HuH-7.5 (cell line): ENCODE measurements around the gene MORN5.

ENCODE experiments used
- DNase-seq: peaks from one replicate; pipeline ENCODE4 v3.0.0; 2011; ENCODE audit warnings: low spot score

Gene MORN5

DNA sequence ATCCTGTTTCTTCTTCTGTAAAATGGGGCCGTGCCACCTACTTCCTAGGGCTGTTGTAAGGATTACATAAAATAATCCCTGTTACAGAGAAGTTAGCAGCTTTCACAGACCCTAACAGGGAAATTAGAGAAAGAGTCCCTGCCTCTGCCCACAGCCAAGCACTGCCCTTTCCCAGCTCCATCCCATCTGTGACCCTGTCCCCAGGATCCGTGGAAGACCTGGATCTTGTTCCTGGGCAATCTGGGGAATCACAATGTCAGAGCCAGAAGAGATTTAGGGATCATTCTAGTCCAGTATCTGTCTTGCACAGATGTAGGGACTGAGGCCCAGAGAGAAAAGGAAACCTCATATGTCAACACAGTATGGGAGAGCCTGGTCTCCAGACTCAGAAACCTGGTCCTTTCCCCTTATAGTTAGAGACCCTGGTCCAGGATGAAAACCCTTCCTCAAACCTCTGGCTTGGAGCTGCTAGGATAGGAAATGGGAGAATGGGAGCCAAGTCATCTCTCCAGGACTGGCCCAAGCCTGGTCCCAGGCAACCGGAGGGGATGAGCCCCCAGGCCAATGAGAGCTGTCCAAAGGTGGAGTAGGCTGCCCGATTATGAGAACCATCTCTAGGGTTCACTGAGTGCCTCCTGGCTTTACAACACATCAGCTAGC, 56.6 kb downstream of the MORN5 start:
- DNase-seq, result no peak

- no peak for DNase-seq
Measured at GRCh38 chr9:122216798-122217418, 57.2 kb downstream of the MORN5 start.

DNA sequence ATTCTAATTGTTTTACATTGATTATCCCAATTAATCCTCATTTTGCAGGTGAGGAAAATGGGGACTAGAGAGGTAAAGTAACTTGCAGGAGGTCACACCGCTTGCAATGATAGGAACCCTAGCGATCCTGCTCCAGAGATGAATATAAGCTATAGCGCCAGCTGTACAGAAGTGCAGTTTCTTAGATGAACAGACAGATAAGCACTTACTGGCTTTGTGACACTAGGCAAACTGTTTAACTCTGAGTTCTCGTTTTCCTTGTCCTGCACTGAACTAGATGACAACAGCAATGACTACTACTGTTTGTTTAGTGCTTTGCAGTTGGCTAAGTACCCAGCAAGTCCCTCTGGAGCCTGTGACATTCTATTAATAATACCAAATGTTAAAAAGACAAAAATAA, 57.9 kb downstream of the MORN5 start:
- DNase-seq, result no peak

DNA sequence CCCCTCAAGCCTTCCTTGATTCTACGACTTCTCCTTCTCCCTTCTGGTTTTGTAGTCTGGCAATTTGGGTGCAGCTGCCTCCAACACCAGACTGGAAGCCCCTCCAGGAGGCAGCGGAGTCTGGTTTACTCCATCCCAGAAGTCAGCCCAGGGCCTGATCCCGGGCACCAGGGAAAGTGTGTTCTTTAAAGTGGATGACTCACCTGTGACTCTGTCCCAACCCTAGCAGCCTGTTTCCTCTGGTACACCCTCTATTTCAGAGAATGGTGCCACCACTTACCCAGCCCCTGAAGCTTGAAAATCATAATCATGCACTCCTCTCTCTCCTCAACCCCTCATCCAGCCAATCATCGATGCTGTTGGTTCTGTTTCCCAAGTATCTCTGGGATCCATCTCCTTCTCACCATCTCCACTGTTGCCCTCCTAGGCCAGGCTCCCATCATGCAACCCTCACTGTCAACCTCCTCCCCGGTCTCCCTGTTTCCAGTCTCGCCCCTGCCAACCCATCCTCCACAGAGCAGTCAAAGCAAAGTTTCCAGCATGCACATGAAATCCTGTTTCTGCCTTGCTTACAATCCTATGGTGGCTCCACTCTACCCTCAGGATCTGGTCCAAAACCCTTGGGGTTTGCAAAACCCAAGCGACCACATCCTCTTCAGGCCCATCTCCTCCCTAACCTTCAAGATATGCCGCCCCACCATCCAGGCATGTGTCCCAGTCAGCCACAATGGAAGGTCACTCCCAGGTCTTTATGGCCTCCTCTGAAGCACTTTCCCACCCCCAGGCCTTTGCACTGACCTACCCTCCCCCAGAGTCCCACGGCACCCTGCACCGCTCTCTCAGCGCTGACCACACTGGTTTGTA, 58.6 kb downstream of the MORN5 start:
- DNase-seq, result no peak

DNA sequence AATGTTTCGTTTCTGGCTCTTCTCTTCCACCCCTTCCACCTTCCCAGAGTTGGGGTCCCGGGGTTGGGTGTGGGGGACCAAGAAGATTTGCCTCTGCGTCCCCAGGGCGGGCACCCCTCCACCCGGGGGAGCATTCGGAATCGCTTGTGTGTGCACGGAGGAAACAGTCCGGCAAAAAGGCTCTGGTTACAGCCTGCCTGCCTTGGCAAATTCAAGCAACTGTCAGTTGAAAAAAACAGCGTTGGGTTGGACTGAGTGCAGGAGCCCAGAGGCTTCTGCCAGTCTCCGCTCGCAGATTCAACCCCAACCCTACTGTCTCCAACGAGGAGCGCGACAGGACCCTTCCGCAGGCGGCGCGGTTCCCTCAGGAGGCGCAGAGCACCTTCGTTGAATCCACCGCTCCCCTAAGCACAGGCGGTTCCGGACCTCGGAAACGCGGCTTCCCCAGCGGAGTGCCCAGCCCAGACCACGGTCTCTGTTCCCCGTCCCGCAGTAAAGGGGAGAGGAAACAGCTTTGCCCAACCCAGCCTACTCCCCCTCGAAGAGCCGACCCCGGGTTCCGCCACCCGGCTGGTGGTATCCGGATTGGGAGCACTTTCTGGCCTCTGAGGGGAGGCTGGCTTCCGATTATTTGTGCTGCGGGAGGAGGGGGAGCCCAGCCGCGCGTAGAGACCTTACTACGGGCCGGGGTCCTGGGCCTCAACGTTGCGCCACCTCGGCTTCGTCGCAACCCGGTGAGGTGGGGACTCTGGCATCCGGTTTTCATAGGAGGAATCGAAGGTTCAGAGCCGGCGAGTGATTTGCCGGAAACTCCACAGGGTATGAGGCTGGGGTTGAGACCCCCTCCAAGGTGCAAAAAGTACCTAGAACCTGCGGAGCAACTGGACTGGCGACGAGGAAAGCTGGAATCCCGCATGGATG, 59.5 kb downstream of the MORN5 start:
- DNase-seq, result no peak

- no peak for DNase-seq
Measured at GRCh38 chr9:122219856-122220672, 60.4 kb downstream of the MORN5 start.

DNA sequence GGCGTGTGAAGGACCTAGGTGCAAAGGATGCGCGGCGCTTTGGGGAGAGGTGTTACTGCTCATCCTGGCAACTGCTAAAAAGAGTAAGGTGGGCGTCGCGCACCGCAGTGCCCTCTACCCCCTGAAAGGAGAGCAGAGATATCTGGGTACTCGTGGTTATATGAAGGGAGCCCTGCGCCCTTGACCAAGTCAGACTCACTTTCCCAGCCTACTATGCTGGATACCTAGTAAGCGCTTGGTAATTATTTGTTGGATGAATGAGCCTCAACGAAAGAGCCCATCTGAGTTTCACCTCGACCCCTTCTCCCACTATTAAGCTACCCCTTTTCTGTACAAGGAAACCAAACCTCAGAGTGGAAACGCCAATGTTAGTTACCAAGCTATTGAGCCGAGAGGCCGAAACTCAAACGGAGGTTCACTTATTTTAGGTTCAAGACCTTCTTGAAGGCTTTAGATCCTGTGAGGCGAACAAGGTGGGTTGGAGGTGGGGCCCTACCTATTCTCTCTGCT, 61.0 kb downstream of the MORN5 start:
- no peak for DNase-seq

GRCh38 chr9:122221183-122221811, 61.6 kb downstream of the MORN5 start:
- DNase-seq, result no peak

- no peak for DNase-seq
Measured at GRCh38 chr9:122222791-122223190, 63.1 kb downstream of the MORN5 start.

- DNase-seq, result no peak
Measured at GRCh38 chr9:122223435-122223834, 63.7 kb downstream of the MORN5 start.

GRCh38 chr9:122225312-122226141, 65.8 kb downstream of the MORN5 start:
- no peak for DNase-seq

- DNase-seq, result no peak
Measured at GRCh38 chr9:122226142-122226757, 66.5 kb downstream of the MORN5 start.

- no peak for DNase-seq
Measured at GRCh38 chr9:122226758-122227574, 67.3 kb downstream of the MORN5 start.

DNA sequence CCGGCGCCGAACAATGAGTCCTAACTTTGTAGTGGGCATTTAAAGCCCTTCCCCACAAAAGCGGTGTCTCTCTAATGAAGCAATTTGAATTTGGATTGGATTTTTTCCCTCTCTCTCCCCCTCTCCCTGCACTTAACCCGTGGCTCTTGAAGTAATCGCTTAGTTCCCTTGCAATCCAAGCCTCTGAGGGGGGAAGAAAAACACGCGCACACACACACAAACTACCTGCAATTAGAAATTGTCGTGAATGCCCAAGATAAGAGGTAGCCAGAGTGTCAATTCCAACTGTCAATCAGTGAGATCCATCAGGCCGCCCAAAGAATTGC, 67.8 kb downstream of the MORN5 start:
- DNase-seq, result no peak

- no peak for DNase-seq
Measured at GRCh38 chr9:122228191-122228567, 68.5 kb downstream of the MORN5 start.

DNA sequence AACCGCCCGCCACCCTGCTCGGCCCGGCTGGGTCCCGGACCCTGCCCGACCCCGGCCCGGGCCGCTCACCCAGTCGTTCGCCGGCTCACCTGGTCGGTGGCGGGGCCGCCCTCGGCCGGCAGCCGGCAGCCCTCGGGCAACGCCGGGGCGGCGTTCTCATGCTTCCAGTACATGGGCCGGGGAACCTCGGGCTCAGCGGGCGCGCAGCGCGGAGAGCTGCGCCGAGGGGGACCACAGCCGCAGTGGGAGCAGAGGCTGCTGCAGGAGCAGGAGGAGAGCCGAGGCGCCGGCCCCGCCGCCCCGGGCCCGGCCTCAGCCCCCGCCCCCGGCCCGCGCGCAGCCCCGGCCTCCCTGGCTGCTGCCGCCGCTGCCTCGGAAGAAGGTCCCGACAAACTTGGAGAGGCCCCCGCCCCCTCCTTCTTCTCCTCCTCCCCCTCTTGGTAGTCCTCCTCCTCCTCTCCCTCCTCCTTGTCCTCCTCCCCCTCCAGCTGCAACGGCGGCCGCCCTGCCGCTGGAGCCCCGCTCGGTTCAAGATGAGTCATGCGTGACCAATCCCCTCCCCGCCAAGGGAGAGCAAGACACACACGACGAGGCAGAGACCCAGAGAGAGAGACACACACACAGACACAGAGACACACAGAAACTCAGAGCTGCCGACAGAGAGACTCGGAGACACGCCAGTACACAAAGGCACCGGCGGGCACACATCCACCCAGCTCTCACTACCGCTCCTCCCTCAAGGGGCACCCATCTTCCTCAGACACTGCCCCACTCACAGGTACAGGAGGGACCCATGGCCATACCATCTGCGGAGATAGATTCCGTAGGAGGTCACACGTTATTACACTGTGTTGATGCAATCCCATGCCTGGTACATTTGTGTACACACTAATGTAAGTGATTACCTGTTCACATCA, 69.1 kb downstream of the MORN5 start, which contains the start of gene LHX6:
TSS of gene LHX6 (minus strand) at position 390 of the 917 bp plus-strand sequence. CDS start at position 173, 217 bp downstream.
- no peak for DNase-seq

DNA sequence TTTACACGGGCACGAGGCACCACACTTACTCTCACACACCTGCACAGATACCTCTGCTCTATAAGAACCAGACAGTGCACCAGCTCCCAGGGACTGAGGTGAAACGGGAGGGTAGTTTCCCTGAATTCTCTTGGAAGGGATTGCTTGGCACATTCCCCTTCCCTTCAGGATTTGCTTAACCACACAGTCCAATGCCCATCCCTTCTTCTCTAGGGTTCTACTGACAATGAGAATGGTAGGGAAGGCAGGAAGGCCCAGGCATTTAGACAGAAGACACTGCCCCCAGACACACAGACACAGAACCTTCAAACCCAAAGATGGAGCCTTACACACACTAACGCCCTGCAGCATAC, 69.8 kb downstream of the MORN5 start:
- no peak for DNase-seq
